ENCODE results near the gene BANF1. TPM values are rescaled to one million over a fixed set of nuclear protein-coding genes. Genes with fewer than 3 reads are reported as not detected.

The BANF1 gene
- total and polyA plus RNA-seq, 2 donors (not counting 3 experiments of a cell fraction or from before 2014, with no cell fraction given), result 269 to 376 TPM

- no peak for DNase-seq (ENCODE audit: low read depth, low spot score)
- CTCF ChIA-PET, result interaction anchor here (1.5 kb wide), 1 partner anchor 11 kb away, joined by 4 read pairs; no protein-coding TSS in a partner anchor
- dilution Hi-C loops (cut with MboI; ENCODE audit: extremely low pct_ligation_motif_present, low sequenced_read_pairs), result no loop called here
- BruUV-seq (replicated peaks), result no TSS peak
- Histone ChIP-seq H3K4me2 (ENCODE audit: insufficient read depth, low read length) (no peak overlapping the region), H3K27me3 (ENCODE audit: control insufficient read depth in 2 of 2, insufficient read depth in 2 of 2, low read length in 2 of 2) (no peaks in the 10 kb centered on the region), H3K36me3 (ENCODE audit: control insufficient read depth in 2 of 2, extremely low read depth in 1 of 2, insufficient read depth in 2 of 2, low read length in 2 of 2) (no peaks in the 10 kb centered on the region), H3K79me2 (ENCODE audit: control insufficient read depth, insufficient read depth, low read length) (peaks cover 17% of the 10 kb centered on the region), H3K4me3 (replicated peaks in 1 of 3; ENCODE audit: insufficient read depth in 1 of 3, low read depth in 1 of 3, low read length in 3 of 3) (no peak overlapping the region), H3K27ac (ENCODE audit: insufficient read depth, low read depth, low read length) (no peak overlapping the region), H3K4me1 (ENCODE audit: control insufficient read depth, extremely low read depth, insufficient read depth, low read length) (peaks cover 11% of the 10 kb centered on the region), H3K9me3 (replicated peaks; ENCODE audit: control insufficient read depth, insufficient read depth, low read length) (no peaks in the 10 kb centered on the region), H4K20me1 (replicated peaks; ENCODE audit: control insufficient read depth, extremely low read depth, insufficient read depth, low read length) (no peaks in the 10 kb centered on the region), H3K9me1 (replicated peaks; ENCODE audit: control insufficient read depth, extremely low read depth, insufficient read depth, low read length) (no peaks in the 10 kb centered on the region), H3K9ac (replicated peaks; ENCODE audit: extremely low read depth, insufficient read depth, low read length) (no peak overlapping the region), H2AFZ (ENCODE audit: low read depth, low read length) (no peak overlapping the region)
- POLR2A ChIA-PET, result no interaction called here
- no peak for FAIRE-seq
- TF ChIP-seq POLR2A (IDR thresholded peaks at IDR 0.05; ENCODE audit: low read depth, low read length) (no peak), CTCF (IDR thresholded peaks at IDR 0.05; ENCODE audit: extremely low read depth in 1 of 2, insufficient read depth in 1 of 2, low read depth in 1 of 2, low read length in 2 of 2) (no peak), GATA2 (IDR thresholded peaks at IDR 0.05; ENCODE audit: insufficient read depth, insufficient read length, low read depth, low read length) (no peak), EZH2 (IDR thresholded peaks at IDR 0.05; ENCODE audit: borderline replicate concordance, low read depth, low read length, severe bottlenecking) (no peak), MAX (IDR thresholded peaks at IDR 0.05; ENCODE audit: insufficient read depth, insufficient read length) (no peak), FOS (IDR thresholded peaks at IDR 0.05; ENCODE audit: borderline replicate concordance, insufficient read depth, low read length) (no peak), MYC (IDR thresholded peaks at IDR 0.05; ENCODE audit: low read depth, low read length) (no peak), POLR2AphosphoS5 (IDR thresholded peaks at IDR 0.05; ENCODE audit: insufficient read depth, low read depth, low read length) (no peak), JUN (IDR thresholded peaks at IDR 0.05; ENCODE audit: borderline replicate concordance, insufficient read depth, insufficient read length, low read depth) (no peak)
- intact Hi-C loops (cut with micrococcal nuclease), result no loop called here
These were observed 44.0 kb upstream of the BANF1 start for GRCh38 chr11:65958291-65958690.

All from endothelial cell of umbilical vein (primary cell).